Activated CD8-positive, alpha-beta memory T cell treated with anti-CD3 and anti-CD28 coated beads, Interleukin-2, amount 50 U/mL, for 48 hours (primary cell): ENCODE data around the gene SLC25A19.
"Not testable (repeated sequence)": the region's sequence is repeated elsewhere in the genome, so short reads cannot be mapped to it uniquely, and the experiment has no call there.

ENCODE experiments used
- DNase-seq: peaks from one replicate; pipeline ENCODE4 v3.0.0-alpha.2; 2020

SLC25A19 gene

DNA sequence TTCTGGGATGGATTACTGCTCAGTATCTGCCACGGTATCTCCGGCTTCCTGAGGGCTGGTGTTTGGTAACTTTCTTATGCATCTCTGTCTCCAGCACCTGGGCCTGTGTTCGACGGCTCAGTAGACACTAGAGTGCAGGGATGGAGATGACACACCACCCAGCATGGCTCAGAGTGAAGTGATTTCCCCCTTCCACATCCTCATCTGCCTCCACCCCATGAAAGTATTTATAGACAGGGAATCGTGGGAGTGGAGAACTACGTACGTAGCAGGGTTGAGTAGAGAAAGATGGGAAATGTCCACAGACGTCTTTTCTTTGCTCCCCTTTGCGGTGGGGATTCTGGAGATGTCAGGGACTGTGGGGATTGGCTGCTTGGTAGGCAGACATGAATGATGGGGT is 11.8 kb upstream of the SLC25A19 start:
- no peak for DNase-seq

DNA sequence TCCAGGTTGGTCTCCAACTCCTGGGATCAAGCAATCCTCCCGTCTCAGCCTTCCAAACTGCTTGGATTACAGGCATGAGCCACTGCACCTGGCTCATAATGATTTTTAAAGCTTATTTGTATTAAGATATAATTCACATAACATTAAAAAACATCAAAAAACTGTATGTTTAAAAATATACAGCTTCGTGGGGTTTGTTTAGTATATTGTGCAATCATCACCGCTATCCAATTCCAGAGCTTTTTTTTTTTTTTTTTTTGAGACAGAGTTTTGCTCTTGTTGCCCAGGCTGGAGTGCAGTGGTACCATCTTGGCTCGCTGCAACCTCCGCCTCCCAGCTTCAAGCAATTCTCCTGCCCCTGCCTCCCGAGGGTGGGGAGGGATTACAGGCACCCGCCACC is 11.0 kb upstream of the SLC25A19 start:
- DNase-seq = no peak

DNA sequence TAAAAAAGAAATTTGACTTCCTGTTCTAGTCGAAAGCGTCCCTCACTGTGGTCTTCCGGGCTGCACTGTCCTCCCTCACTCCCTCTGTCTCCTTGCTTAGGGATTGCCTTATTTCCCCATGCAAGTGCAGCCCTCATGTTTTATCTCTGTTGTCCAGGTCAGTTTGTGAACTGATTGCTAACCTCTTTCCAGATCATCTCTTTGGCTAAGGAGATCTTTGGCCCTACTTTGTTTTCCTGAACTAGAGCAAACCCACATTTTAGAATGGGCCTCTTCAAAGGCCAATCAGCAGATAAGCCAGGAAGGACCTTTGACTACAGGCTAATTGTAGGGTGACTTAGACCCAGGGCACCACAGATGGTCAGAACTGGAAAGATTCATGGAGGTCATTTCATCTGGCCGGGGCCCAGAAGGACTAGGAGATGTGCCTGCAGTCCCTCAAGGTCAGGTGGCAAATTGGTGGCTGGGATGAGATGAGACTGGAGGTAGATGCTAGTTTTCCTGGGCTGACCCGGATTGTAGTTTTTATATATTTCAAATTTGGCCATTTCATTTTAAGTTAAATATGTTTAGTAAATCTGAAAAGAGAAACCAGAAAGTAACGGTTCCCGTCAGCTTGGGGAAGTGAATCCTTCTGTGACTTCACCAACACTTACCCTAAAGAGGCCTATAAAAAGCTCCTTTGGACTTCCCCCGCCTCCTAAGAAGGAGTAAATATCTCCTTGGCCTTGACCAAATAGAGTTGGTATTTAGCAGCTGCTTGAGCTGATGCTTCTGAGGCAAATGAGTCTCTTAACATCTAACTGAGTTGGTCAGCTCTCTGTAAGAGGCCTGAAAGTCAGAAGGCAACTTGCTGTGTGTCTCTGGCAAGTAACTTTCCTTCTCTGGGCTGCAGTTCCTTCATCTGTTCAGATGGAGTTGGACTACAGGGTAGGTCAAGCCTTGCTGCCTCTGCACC is 6.2 kb upstream of the SLC25A19 start:
- DNase-seq = no peak

DNA sequence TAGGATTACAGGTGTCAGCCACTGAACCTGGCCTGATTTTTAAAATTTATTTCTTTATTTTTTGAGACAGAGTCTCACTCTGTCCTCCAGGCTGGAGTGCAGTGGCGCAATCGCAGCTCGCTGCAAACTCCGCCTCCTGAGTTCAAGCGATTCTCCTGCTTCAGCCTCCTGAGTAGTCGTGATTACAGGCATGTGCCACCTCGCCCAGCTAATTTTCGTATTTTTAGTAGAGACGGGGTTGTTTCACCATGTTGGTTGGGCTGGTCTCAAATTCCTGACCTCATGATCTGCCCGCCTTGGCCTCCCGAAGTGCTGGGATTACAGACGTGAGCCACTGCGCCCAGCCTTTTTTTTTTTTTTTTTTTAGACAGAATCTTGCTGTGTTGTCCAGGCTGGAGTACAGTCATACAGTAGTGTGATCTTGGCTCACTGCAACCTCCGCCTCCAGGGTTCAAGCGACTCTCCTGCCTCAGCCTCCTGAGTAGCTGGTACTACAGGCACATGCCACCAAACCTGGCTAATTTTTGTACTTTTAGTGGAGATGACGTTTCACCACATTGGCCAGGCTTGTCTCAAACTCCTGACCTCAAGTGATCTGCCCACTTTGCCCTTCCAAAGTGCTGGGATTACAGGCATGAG is 3.7 kb upstream of the SLC25A19 start:
- not testable (repeated sequence) for DNase-seq

DNA sequence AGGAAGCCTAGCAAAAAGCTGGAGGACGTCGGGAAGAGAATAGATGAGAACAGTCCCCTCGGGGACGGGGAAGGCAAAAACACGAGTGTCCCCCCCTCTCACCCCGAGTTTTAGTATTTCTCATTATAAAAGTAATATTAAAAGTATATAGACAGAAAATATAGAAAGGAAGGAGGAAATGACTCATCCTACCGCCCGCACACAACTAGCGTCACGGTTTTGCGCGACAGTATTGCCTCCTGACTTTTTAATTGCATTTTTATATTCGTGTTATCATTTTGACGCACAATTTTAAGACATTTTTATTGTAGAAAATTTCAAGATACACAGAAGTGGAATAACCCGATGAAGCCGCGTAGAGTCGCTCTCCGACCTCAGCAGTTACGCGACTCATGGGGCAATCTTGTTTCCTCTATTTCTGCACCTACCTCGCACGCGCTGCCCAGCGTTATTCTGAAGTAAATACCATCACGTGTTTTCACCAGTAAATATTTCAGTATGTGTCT is 652 bp upstream of the SLC25A19 start:
- no peak for DNase-seq

DNA sequence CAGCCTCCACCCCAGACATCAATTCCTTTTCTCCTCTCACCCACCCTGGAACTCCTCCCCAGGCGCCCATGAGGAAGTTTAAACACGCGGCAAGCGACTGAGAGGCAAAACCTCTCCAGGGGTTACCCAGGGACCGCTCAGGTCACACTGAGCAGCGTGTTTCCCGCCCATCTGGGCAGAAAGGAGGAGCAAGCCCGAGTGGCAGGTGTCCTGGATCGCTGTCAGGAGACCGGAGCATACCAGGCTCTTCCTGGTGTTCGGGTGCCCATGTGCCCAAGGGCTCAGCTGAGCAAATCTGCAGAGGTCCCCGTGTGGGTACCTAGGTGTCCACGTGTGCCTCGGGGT is 491 bp downstream of the SLC25A19 start:
- no peak for DNase-seq

DNA sequence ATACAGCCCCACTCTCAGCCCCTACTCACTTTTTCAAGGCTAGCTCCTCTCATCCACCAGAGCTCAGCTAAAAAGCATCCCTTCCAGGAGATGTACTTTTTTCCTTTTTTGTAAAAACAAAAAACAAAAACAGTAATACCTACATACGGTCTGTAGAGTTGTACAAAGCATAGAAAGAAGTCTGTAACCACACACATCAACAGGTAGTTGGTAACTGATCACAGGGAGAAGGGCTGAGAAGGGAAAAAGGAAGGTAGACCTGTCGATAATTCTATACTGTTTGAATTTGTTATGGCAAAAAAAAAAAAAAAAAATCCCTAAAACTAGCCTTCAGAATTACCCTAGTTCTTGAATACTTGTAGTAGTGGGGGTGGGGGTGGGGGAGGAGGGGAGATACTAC is 874 bp downstream of the SLC25A19 start:
- no peak for DNase-seq

DNA sequence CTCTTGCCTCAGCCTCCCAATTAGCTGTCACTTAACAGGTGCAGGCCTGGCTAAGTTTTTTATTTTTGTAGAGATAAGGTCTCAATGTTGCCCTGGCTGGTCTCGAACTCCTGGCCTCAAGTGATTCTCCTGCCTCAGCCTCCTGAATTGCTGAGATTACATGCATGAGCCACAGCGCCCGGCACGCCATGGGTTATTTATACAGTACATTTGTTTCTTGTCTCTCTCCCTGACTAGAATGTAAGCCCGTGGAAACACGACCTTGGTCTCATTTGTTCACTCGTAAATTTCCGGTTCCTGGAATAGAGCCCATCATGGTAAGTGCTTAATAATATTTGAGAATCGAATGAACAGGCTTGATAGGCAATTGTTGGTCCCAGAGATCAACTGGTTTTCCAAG is 2.0 kb downstream of the SLC25A19 start:
- DNase-seq = no peak

DNA sequence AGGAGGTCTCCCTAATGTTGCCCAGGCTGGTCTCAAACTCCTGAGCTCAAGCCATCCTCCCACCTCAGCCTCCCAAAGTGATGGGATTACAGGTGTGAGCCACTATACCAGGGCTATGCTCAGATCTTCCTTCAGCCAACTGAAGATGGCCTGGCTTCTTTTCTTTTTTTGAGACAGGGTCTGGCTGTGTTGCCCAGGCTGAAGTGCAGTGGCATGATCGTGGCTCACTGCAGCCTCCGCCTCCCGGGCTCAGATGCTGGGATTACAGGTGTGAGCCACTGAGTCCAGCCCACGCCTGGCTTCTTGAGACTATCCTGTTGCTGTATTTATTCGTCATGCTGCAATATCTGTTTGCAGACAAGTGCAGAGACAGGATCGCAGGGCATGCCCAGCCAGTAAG is 4.1 kb downstream of the SLC25A19 start:
- DNase-seq = no peak

DNA sequence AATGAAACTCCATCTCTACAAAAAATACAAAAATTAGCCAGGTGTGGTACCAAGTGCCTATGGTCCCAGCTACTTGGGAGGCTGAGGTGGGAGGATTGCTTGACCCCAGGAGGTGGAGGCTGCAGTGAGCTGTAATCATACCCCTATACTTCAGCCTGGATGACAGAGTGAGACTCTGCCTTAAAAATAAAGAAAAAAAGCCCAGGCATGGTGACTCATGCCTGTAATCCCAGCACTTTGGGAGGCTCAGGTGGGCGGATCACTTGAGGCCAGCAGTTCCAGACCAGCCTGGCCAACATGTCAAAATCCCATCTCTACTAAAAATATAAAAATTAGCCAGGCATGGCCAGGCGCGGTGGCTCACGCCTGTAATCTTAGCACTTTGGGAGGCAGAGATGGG is 9.0 kb downstream of the SLC25A19 start:
- DNase-seq = not testable (repeated sequence)

DNA sequence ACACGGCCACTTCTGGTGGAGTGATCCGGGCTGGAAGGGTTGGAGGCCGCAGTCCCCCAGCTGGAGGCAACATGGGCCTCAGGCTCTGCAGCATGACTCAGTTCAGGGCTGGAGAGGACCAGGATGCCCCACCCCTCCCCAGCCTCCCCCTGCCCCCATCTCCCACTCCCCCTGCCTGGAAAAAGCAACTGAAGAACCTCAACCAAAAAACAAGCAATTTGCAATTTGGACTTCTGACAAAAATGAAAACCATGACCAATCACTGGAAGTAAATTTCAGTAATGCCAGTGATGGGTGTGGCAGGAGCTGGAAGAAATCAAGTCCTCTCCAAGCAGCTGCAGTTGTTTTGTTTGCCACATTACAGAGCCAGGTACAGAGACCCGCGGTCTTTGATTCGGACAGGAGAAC is 11.6 kb downstream of the SLC25A19 start:
- no peak for DNase-seq

DNA sequence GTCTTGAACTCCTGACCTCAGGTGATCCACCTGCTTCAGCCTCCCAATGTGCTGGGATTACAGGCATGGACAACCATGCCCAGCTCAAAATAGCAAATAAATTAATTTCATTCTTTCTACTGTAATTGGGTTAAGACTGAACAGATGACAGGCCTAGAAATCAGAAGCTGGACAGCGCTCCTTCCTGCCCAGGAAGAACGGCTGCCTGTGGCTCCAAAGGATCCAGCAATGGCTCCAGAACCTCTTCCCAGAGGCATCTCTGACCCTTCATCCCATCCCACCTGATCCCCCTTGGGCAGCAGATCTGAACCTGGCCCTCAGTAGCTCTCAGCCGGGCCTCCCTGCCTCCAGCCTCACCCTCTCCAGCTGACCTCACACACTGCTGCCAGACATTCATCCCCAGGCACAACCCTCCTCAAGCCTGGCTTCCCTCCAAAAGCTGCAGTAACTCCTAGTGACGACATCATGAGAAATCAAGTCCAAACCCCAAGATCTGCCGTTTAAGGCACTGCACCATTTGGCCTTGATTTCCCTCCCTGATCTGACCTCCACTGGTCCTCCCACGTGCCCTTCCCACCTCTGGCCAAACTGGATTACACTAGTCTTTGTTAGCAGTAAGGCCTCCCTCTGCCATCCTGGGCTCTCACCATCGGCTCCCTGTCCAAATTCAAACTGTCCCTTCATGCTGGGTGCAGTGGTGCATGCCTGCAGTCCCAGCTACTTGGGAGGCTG is 15.1 kb downstream of the SLC25A19 start:
- DNase-seq = no peak

DNA sequence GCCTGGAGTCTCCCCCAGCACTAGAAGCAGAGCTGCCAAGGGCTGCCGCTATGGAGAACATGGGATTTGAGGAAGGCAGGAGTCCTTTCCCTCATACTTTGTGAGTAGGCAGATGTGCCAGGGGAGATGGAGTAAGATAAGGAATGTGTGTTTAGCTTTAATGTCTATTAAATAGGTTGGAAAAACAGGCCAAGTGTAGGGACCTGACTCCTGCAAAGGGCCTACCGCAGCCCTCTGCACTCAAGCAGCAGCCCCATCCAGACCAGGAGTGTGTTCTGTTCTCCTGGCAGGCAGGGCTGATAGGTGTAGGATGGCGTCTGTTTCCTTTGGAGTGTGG is 16.4 kb downstream of the SLC25A19 start:
- no peak for DNase-seq

DNA sequence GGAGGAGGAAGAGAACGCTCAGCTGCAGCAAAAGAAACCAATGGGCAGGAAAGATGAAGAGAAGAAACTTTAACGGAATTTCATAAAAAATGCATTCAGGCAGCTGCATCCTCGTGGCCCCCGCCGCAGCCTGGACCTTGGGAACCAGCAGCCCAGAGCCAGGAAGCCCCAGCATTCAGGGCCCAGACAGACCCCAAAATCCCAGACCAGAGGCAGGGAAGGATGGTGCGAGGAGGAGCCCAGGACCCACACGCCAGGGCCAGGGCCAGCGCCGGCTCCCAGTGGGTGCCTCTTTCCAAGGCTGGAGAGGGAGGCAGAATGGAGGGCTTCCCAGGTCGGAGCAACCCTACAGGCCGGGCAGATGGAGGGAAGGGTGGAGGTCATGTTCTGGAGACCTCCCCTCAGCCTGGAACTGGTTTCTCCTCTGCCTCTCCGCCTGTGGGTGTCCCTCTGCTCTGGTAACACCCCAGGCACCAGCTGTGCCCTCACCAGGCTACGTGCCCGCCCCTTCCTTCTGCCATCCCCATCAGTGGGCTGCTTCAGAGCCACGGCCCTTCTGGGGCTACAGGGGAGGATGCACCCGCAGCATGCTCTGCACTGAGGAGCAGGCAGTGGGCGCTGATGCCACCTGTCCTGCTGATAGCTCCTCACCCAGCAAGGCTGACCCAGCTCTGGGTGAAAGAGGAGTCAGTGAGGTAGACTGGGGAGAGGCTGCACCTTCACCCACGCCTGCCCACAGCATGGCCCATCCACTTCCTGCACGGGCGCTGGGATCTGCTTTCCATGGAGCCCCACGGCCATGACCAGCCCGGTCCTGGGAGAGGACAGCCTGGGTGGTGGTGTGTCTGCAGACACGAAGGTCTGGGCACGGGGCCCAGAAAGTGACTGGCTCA is 17.0 kb downstream of the SLC25A19 start:
- DNase-seq = peak; percentile 70

DNA sequence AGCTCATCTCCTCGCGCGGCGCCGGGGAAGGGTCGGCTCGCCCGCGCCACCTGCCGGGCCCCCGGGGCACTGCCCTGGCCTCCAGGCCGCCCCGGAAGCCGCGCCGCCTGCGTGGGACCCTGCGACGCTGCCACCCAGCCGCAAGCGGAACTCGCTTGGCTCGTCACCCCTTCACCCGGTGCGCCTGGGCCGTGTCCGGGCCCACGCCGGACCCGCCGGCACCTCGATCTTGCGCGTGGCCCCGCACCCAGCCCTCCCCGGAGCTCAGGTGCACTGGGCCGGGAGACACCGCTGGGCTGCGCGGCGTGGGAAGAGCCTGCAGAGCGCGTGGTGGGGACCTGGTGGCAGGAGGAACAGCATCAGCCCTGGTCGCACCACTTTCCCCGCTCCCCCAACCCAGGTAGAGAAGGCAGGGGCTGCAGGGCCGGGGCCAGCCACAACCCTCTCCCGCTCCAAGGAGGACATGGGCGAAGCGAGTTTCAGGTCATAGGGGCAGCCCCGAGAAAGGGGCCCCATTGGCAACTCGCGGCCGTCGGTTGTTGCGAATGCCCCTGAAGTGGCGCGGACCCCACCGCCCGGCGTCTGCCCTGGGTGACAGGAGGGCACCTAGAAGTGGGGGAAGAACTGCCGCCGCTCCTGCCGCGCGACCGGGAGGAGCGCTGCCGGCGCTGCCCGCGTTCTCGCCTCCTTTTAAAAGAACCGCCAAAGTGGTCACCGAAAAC is 17.8 kb downstream of the SLC25A19 start:
- DNase-seq = peak; percentile 96

DNA sequence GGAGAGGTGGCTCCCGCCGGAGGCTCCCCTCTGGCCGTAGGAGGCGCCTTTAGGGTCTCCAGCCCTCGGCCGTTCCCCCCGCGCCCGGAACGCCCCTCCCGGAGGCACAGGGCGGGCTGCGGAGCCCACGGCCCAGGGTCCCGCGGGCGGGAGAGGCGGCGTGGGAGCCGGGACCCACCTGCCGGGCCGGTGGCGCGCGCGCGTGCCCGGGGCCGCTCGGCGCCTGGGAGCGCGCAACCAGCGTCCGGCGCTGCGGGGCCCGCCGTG is 18.3 kb downstream of the SLC25A19 start, which contains the start of gene MIF4GD:
TSS of gene MIF4GD (minus strand) at position 266 of the 267 bp plus-strand sequence. CDS start 1,036 bp downstream, outside the sequence.
- no peak for DNase-seq

DNA sequence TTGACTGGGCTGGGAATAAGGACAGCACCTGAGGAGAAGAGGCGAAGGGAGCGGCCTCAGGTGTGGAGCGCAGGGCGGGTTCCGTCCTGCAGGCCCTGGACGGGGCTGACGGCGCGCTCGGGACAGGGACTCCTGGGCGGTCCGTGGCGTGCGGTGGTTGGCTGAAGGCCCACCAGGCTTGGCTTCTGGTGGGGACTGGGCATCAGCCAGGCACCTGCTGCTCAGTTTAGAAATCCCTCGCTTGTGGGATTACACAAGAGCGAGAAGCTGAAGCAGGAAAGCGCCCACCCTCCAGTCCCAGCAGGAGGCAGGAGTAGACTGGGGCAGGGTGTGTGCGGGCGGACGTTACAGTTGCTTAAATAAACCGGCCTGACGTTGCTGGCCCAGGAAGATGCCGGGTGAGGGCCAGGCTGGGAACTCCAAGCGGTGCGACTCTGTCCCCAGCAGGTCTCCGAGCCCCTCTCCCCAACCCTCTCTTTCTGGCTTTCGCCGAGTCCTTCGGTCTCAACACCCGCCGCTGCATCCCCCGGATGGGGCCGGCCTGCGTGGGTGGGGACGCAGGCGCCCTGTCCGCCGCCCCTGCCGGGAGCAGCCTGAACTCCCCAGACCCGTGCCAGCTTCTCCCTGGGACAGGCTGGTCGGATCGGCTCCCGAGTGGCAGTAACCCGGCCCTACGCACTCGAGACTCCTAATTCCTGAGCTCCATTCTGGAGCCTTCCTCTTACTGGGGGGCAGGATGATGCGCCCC is 18.8 kb downstream of the SLC25A19 start:
- DNase-seq = peak; percentile 87

DNA sequence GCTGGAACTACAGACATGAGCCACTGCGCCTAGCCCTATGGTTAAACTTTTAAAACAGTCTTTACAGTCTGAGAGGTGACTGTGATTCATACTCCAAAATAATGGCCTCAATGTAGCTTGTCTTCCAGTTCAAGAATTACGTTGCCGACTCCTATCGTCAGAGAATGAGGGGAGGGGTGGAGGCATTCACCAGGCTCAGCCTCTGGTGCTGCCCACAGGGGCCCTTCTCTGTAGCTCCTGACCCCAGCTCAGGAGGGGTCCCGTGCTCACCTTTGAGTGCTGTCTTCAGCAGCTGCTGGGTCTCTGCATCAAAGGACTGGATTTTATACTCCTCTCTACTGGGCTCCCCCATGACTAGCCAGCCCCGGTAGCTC is 19.4 kb downstream of the SLC25A19 start:
- DNase-seq = no peak

DNA sequence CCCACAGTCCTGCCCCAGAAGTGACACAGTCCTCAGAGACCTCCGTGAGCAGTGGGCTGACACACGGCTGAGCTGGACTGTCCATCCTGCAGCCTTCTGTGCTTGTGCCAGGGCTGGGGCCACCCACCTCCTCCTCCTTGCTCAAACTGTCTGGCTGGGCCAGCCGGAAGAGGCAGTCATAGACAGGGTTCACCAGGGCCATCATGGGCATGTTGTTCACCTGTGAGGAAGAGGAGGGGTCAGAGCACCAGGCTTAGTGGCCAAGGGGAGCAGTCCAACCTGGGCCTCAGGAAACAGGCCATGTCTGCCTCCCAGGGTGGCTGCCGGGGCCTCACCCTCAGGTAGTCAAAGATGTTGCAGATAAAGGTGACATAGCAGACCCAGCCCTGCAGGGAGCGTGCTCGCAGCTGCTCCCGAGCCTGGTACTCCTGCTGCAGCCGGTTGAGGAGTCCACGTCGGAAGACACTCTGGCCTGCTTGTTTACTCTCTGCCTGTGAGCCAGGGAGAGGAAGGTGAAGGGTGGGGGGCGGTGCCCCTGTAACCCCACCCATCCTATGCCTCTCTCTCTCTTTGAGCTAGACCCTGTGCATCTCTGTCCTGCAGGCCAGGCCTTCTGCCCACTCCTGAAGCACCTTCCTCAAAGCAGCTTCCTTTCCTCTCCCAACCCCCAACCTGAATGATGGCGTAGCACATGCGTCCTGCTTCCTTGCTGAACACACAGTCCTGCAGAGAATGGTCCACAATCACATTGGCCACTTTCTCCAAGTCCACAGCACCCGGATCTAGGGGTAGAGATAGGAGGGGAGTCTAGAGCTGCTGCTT is 21.6 kb downstream of the SLC25A19 start:
- DNase-seq = no peak

DNA sequence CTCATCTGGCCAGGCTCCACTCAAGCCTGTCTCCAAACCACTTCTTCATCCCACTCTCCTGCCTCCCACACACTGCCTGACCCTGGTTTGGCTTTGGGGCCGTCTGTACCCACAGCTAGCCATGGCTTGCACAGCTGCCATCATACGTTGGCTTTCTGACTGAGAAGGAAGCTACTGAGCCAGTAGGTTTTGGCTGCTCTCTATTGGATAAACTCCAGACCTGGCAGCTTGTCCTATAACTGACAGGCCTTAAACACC is 22.2 kb downstream of the SLC25A19 start:
- DNase-seq = no peak
